ENCODE measurements around the gene KRT74.

Gene KRT74

GRCh38 chr12:52568111-52568510 lies 5.5 kb downstream of the KRT74 start:
- DNase-seq = no peak

GRCh38 chr12:52566847-52567291 lies 6.8 kb downstream of the KRT74 start:
- no peak for DNase-seq

- DNase-seq = no peak
Observed at GRCh38 chr12:52564582-52564981, 9.1 kb downstream of the KRT74 start.

- DNase-seq = no peak
Observed at GRCh38 chr12:52561880-52562449, 11.7 kb downstream of the KRT74 start.

- DNase-seq = no peak
Observed at GRCh38 chr12:52559979-52560378, 13.7 kb downstream of the KRT74 start.

GRCh38 chr12:52558781-52559445 lies 14.7 kb downstream of the KRT74 start:
- DNase-seq = peak; percentile 35

GRCh38 chr12:52557476-52557875 lies 16.2 kb downstream of the KRT74 start:
- no peak for DNase-seq

GRCh38 chr12:52555577-52555976 lies 18.1 kb downstream of the KRT74 start:
- no peak for DNase-seq

- no peak for DNase-seq
Observed at GRCh38 chr12:52552681-52553195, 20.9 kb downstream of the KRT74 start, which contains the start of gene KRT71. TSS of gene KRT71 (minus strand) at chr12:52553145. CDS start at chr12:52553077, 68 bp downstream.

GRCh38 chr12:52552055-52552454 lies 21.6 kb downstream of the KRT74 start:
- no peak for DNase-seq

GRCh38 chr12:52551216-52551865 lies 22.3 kb downstream of the KRT74 start:
- DNase-seq = no peak

GRCh38 chr12:52546126-52546525 lies 27.5 kb downstream of the KRT74 start:
- DNase-seq = no peak

GRCh38 chr12:52543985-52544883 lies 29.4 kb downstream of the KRT74 start:
- no peak for DNase-seq

GRCh38 chr12:52542785-52543318 lies 30.8 kb downstream of the KRT74 start:
- no peak for DNase-seq

GRCh38 chr12:52542157-52542556 lies 31.5 kb downstream of the KRT74 start:
- no peak for DNase-seq

- no peak for DNase-seq
Observed at GRCh38 chr12:52541709-52542108, 31.9 kb downstream of the KRT74 start.

GRCh38 chr12:52540531-52540930 lies 33.1 kb downstream of the KRT74 start:
- no peak for DNase-seq

- DNase-seq = no peak
Observed at GRCh38 chr12:52539821-52540173, 33.8 kb downstream of the KRT74 start.

- peak; percentile 52 for DNase-seq
Observed at GRCh38 chr12:52539083-52539820, 34.4 kb downstream of the KRT74 start.

- DNase-seq = no peak
Observed at GRCh38 chr12:52537101-52537500, 36.5 kb downstream of the KRT74 start.

- DNase-seq = no peak
Observed at GRCh38 chr12:52535574-52535973, 38.1 kb downstream of the KRT74 start.

- no peak for DNase-seq
Observed at GRCh38 chr12:52534482-52534881, 39.2 kb downstream of the KRT74 start.
